Prostate gland (tissue), 2 donors: ENCODE data around the gene IL20. TPM values are rescaled to one million over a fixed set of nuclear protein-coding genes. Genes with fewer than 3 reads are reported as not detected.

ENCODE experiments used
- DNase-seq: peaks from one replicate; pipeline ENCODE4 v3.0.0-alpha.2; 2019; ENCODE audit warnings: low spot score
- H3K27ac ChIP-seq, 2 donors: fragments of 200-600 bp; sonication (generic); 2 replicates each; pipeline ENCODE4 v1.5.1; 2017 to 2019
- H3K27me3 ChIP-seq: fragments of 200-600 bp; sonication (generic); replicated peaks from 2 replicates; pipeline ENCODE4 v1.5.1; 2019; ENCODE audit not compliant: insufficient read depth
- H3K36me3 ChIP-seq, 2 donors: fragments of 200-600 bp; sonication (generic); 1 replicate in 1 of 2; 2 replicates in 1 of 2; pipeline versions ENCODE4 v1.5.1 to v1.8.1; 2017 to 2019
- H3K4me1 ChIP-seq: fragments of 200-600 bp; sonication (generic); replicated peaks from 2 replicates; pipeline ENCODE4 v1.5.1; 2019
- H3K4me3 ChIP-seq, 2 donors: fragments of 200-600 bp; sonication (generic); 2 replicates each; pipeline ENCODE4 v1.5.1; 2017 to 2019
- H3K9me3 ChIP-seq: fragments of 200-600 bp; sonication (generic); 2 replicates; pipeline ENCODE4 v1.5.1; 2017
- POLR2A ChIP-seq: fragments of 450-650 bp; IDR thresholded peaks from one replicate; pipeline ENCODE4 v1.6.1; 2016; ENCODE audit warnings: antibody characterized with exemption, mild to moderate bottlenecking
- POLR2AphosphoS5 ChIP-seq: sonication (generic); formaldehyde crosslinking; IDR thresholded peaks from one replicate; pipeline ENCODE4 v1.6.1; 2017; ENCODE audit warnings: antibody characterized with exemption
- WGBS: methylation state at CpG from one replicate; pipeline ENCODE4 v1.1.5; 2018; 5-methylcytosine and 5-hydroxymethylcytosine counted together
- intact Hi-C: fragments of 100-400 bp; cut with DNase I; formaldehyde crosslinking; loops from one replicate; pipeline ENCODE4 v1.14.2; 2022
- total RNA-seq, 2 donors: library from RNA; depleted of rRNA; stranded (reverse); fragments of >200 nt; gene quantifications; one replicate each; pipeline ENCODE4 v1.1.0, GENCODE V29; 2016
- TF ChIP-seq, protein P1 (sequence below), 4 experiments: fragments of 200-600 bp in 2 of 4; fragments of 450-650 bp in 2 of 4; sonication (generic) in 2 of 4; IDR thresholded peaks; 1 replicate in 3 of 4; 2 replicates in 1 of 4; pipeline ENCODE4 v1.5.1; 2016 to 2019; ENCODE audit warnings: antibody characterized with exemption in 4 of 4, mild to moderate bottlenecking in 2 of 4, moderate library complexity in 2 of 4

IL20 gene
- total RNA-seq, 2 donors from 2014 or later = not detected

DNA sequence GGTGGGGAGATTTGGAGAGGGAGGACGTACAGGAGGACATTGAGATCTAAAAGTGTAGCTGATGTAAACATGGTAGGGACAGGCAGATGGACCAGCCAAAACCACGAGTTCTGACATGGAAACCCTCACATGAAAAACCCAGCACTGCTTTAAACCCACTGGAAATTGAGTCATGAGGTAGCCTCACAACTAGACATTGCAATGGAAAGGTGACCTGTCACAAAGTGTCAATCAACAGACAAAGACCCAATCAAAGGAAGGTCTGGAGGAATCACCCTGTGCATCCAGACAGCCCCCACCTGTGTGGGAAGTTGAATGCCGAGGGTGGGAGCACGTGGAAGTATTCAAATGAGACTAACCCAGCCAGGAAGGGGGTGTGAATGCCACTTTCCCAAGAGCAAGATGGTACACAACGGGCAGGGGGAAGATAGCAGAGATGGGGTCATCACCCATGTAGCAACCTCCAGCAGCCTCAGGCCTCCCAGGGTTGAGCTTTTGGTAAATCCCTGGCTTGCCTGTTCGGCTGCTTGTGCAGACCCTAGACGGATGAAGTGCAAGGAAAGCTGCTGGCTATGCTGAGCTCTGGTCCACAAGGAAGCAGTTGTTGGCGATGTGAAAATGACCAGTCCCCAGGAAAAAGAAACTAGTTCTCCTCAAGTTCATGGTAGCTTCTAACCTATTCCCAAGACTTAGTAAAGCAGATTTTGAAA lies 50.7 kb downstream of the IL20 start:
- Histone ChIP-seq H3K27me3 (no peaks in the 10 kb centered on the region), H3K9me3 (no peaks in the 10 kb centered on the region), H3K4me3 (no peak overlapping the region), H3K27ac (no peak overlapping the region), H3K36me3 (no peaks in the 10 kb centered on the region), H3K4me1 (no peaks in the 10 kb centered on the region)
- intact Hi-C loops = no loop called here
- WGBS = 70% methylated on average over 8 of the region's 8 CpGs
- TF ChIP-seq, protein P1, sequence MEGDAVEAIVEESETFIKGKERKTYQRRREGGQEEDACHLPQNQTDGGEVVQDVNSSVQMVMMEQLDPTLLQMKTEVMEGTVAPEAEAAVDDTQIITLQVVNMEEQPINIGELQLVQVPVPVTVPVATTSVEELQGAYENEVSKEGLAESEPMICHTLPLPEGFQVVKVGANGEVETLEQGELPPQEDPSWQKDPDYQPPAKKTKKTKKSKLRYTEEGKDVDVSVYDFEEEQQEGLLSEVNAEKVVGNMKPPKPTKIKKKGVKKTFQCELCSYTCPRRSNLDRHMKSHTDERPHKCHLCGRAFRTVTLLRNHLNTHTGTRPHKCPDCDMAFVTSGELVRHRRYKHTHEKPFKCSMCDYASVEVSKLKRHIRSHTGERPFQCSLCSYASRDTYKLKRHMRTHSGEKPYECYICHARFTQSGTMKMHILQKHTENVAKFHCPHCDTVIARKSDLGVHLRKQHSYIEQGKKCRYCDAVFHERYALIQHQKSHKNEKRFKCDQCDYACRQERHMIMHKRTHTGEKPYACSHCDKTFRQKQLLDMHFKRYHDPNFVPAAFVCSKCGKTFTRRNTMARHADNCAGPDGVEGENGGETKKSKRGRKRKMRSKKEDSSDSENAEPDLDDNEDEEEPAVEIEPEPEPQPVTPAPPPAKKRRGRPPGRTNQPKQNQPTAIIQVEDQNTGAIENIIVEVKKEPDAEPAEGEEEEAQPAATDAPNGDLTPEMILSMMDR (IDR thresholded peaks at IDR 0.05) = no peak
- TF ChIP-seq POLR2AphosphoS5 (no peak), POLR2A (no peak)
- DNase-seq = no peak

DNA sequence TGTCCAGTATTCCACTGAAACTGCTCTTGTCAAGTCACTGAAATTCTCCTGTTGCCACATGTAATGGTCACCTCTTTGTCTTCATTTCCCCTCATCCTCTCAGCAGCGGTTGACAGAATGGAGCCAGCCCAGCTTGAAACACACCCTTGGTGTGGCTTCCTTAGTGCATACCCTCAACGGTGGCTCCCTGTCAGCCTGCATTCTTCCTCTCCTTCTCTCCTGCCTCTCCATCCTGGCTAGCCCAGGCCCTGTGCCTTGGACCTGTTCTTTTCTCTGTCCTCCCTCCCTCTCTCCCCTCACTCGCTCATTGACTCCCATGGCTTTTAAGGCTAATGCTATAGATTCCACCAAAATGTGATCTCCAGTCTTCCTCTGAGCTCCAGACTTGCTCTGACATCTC lies 52.7 kb downstream of the IL20 start:
- WGBS = 74% methylated on average over 3 of the region's 3 CpGs
- no peaks in the 10 kb centered on the region for H3K27me3 ChIP-seq
- no peaks in the 10 kb centered on the region for H3K9me3 ChIP-seq
- no peak overlapping the region for H3K27ac ChIP-seq
- intact Hi-C loops = no loop called here
- no peak for DNase-seq
- H3K4me1 ChIP-seq = no peaks in the 10 kb centered on the region
- TF ChIP-seq POLR2A = no peak
- TF ChIP-seq, protein P1 (IDR thresholded peaks at IDR 0.05) = no peak
- TF ChIP-seq POLR2AphosphoS5 = no peak
- H3K4me3 ChIP-seq = no peak overlapping the region
- H3K36me3 ChIP-seq = no peaks in the 10 kb centered on the region

Other genes with a start within 250 kb of the IL20 start
- 1 to 10 TPM; 2.6 to 9.7 TPM for gene DYRK3, start 230.1 kb upstream of the IL20 start, total RNA-seq
- gene MAPKAPK2, start 180.7 kb upstream of the IL20 start, total RNA-seq = 10 to 100 TPM; 27.1 to 67.0 TPM
- not detected for gene IL19, start 94.8 kb upstream of the IL20 start, total RNA-seq
- not detected for gene IL10, start 93.1 kb upstream of the IL20 start, total RNA-seq
- gene IL24, start 31.8 kb downstream of the IL20 start, total RNA-seq = not detected
- gene FCMR, start 56.3 kb downstream of the IL20 start, total RNA-seq = 1 to 10 TPM; 1.7 to 2.2 TPM
- gene PIGR, start 80.8 kb downstream of the IL20 start, total RNA-seq = 10 to 100 TPM in 1 of 2 donors, 1 to 10 TPM in 1; 1.9 to 91.7 TPM
- 1 to 10 TPM in 1 of 2 donors, not detected in 1; 2.3 TPM for gene FCAMR, start 104.8 kb downstream of the IL20 start, total RNA-seq
- 100 to 1,000 TPM in 1 of 2 donors, 10 to 100 TPM in 1; 36.5 to 107 TPM for gene C1orf116, start 167.1 kb downstream of the IL20 start, total RNA-seq
- gene YOD1, start 185.6 kb downstream of the IL20 start, total RNA-seq = 10 to 100 TPM in 1 of 2 donors, 1 to 10 TPM in 1; 6.2 to 10.8 TPM
- 1 to 10 TPM; 5.6 to 6.1 TPM for gene PFKFB2, start 187.7 kb downstream of the IL20 start, total RNA-seq
- gene C4BPB, start 223.2 kb downstream of the IL20 start, total RNA-seq = under 1 TPM in 1 of 2 donors, not detected in 1; 0.23 TPM
- gene C4BPA, start 238.6 kb downstream of the IL20 start, total RNA-seq = not detected